ENCODE measurements around the gene TPCN1. TPM values are rescaled to one million over a fixed set of nuclear protein-coding genes. Genes with fewer than 3 reads are reported as not detected.
A peak's percentile ranks its signal among the peaks of the same experiment; 100 is the strongest.

The TPCN1 gene
- total RNA-seq, 1 donor from 2014 or later: 39.5 TPM

DNA sequence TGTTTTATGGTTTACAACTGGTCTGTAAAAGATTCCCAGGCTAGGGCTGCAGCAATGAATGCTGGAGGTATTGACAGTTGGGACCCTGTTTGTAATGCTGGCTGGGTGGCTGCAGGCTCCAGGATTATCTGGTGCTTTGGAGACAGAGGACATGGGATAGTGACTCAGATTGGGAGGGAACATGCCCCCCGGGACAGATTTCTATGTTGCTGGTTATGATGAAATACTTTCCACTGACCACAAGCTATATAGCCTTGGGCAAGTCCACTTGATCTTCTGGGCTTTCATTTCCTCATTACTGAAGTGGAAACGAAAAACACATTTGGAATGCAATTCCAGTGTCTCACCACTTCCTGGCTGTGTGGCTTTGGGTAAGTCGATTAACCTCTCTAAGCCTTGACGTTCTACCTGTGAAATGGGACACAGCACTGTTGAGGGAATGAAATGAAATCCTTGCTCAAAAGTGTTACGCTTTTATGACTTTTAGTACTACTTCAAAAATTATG lies 6.3 kb upstream of the TPCN1 start:
- intact Hi-C loops (cut with DNase I): no loop called here
- TF ChIP-seq POLR2AphosphoS5 (IDR thresholded peaks at IDR 0.05; ENCODE audit: insufficient read depth in 1 of 2, low read depth in 1 of 2): peak; percentile 29 to 68
- TF ChIP-seq POLR2A (IDR thresholded peaks at IDR 0.05): no peak
- TF ChIP-seq, protein P1, sequence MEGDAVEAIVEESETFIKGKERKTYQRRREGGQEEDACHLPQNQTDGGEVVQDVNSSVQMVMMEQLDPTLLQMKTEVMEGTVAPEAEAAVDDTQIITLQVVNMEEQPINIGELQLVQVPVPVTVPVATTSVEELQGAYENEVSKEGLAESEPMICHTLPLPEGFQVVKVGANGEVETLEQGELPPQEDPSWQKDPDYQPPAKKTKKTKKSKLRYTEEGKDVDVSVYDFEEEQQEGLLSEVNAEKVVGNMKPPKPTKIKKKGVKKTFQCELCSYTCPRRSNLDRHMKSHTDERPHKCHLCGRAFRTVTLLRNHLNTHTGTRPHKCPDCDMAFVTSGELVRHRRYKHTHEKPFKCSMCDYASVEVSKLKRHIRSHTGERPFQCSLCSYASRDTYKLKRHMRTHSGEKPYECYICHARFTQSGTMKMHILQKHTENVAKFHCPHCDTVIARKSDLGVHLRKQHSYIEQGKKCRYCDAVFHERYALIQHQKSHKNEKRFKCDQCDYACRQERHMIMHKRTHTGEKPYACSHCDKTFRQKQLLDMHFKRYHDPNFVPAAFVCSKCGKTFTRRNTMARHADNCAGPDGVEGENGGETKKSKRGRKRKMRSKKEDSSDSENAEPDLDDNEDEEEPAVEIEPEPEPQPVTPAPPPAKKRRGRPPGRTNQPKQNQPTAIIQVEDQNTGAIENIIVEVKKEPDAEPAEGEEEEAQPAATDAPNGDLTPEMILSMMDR (IDR thresholded peaks at IDR 0.05): peak in 1 of 3 experiments; percentile 44
- peaks cover 47% of the 10 kb centered on the region for H3K4me1 ChIP-seq
- no peak overlapping the region for H3K4me3 ChIP-seq
- peak in 1 of 2 donors; percentile 95 for DNase-seq (ENCODE audit: extremely low spot score in 2 of 2)
- peak overlapping the region; percentile 71 for H3K27ac ChIP-seq
- H3K36me3 ChIP-seq: no peaks in the 10 kb centered on the region
- no peaks in the 10 kb centered on the region for H3K9me3 ChIP-seq
- H3K27me3 ChIP-seq: no peaks in the 10 kb centered on the region

DNA sequence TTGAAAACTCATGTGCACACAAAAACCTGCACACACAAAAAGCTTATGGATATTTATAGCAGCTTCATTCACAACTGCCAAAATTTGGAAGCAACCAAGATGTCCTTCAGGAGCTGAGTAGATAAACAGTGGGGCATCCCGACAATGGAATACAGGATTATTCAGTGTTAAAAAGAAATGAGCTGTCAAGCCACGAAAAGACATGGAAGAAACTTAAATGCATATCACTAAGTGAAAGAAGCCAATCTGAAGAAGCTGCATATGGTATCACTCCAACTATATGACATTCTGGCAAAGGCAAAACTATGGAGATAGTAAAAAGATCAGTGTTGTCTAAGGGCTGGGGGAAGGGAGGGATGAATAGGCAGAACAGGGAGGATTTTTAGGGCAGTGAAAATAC lies 5.2 kb upstream of the TPCN1 start:
- TF ChIP-seq, protein P1 (IDR thresholded peaks at IDR 0.05): no peak
- TF ChIP-seq POLR2AphosphoS5 (IDR thresholded peaks at IDR 0.05; ENCODE audit: insufficient read depth in 1 of 2, low read depth in 1 of 2) (no peak), POLR2A (IDR thresholded peaks at IDR 0.05) (no peak)
- intact Hi-C loops (cut with DNase I): no loop called here
- H3K27me3 ChIP-seq: no peaks in the 10 kb centered on the region
- H3K4me1 ChIP-seq: peaks cover 55% of the 10 kb centered on the region
- H3K27ac ChIP-seq: peak overlapping the region; percentile 71
- no peaks in the 10 kb centered on the region for H3K36me3 ChIP-seq
- H3K9me3 ChIP-seq: no peaks in the 10 kb centered on the region
- no peak for DNase-seq (ENCODE audit: extremely low spot score in 2 of 2)
- no peak overlapping the region for H3K4me3 ChIP-seq

DNA sequence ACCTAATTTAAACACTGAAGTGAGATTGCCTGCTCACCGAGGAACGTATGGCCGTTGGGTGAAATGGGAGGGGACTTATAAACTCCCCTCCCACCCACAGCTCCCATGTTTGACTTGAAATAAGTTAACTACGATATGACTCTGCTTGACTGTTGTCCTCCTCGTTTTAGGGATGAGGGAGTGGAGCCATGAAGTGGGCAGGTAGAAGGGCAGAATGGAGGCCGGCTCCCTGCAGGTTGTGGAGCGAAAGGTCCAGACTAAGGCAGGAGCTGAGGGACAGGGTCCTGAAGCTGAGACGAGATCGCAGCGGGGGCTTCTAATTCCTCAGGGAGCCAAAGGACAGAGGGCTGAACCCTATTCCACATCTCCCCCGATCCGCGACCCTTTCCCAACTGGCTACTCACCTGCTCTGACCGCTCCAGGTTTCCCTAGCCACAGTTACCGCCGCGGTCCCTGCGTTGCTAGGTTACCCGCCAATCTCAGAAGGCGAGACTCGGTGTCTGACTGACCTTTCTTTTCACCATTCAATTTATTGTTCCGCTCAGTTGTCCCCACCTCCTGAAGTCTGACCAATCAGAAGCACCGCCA lies 577 bp upstream of the TPCN1 start:
- no peak for DNase-seq (ENCODE audit: extremely low spot score in 2 of 2)
- no peaks in the 10 kb centered on the region for H3K9me3 ChIP-seq
- peak overlapping the region; percentile 47 to 92 for H3K4me3 ChIP-seq
- no peaks in the 10 kb centered on the region for H3K27me3 ChIP-seq
- TF ChIP-seq, protein P1 (IDR thresholded peaks at IDR 0.05): no peak
- TF ChIP-seq POLR2A (IDR thresholded peaks at IDR 0.05): peak in 1 of 2 donors; percentile 29
- peak overlapping the region; percentile 34 for H3K27ac ChIP-seq
- intact Hi-C loops (cut with DNase I): no loop called here
- no peaks in the 10 kb centered on the region for H3K36me3 ChIP-seq
- H3K4me1 ChIP-seq: peaks cover 72% of the 10 kb centered on the region

DNA sequence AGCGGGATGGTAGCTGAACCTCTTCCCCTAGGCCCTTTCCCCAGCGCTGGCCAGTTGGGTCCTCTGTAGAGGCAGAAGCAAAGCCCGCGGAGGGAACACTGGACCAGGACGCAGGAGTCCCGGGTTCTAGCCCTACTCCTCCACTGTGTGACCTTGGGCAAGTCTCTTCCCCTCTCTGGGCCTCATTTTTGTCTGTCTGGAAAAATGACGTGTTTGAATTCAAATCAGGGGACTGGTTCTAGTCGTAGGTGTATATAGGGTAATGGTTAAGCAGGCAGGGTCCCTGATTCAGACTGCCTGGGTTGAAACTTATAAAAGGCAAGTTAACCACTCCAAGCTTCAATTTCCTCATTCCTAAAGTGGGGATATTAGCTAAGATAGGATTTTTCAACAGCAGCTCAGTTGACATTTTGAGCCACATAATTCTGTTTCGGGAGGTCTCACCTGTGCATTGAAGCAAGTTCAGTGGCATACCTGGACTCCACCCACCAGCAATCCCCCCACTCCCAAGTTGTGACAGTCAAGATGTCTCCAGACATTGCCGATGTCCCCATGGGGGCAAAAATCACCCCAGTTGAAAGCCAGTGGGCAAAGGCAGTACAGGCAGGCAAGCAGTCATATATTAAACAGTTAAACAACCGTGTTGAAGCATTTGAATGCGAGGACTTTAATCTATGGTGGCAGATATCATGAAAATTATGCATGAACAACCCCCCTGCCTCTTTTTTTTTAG lies 899 bp downstream of the TPCN1 start:
- H3K4me3 ChIP-seq: peak overlapping the region; percentile 65 to 92
- H3K27me3 ChIP-seq: no peaks in the 10 kb centered on the region
- no peak for TF ChIP-seq POLR2AphosphoS5 (IDR thresholded peaks at IDR 0.05; ENCODE audit: insufficient read depth in 1 of 2, low read depth in 1 of 2)
- TF ChIP-seq POLR2A (IDR thresholded peaks at IDR 0.05): no peak
- TF ChIP-seq, protein P1 (IDR thresholded peaks at IDR 0.05): no peak
- intact Hi-C loops (cut with DNase I): no loop called here
- H3K36me3 ChIP-seq: peaks cover 0 to 5% of the 10 kb centered on the region in 2 donors
- DNase-seq (ENCODE audit: extremely low spot score in 2 of 2): no peak
- H3K27ac ChIP-seq: peak overlapping the region; percentile 92
- no peaks in the 10 kb centered on the region for H3K9me3 ChIP-seq
- H3K4me1 ChIP-seq: peaks cover 57% of the 10 kb centered on the region
